GM13977 (cell line): ENCODE measurements around the gene GRIN2C.

Experiments used
- DNase-seq: peaks from one replicate; pipeline ENCODE4 v3.0.0; 2012; ENCODE audit warnings: low spot score
- in situ Hi-C: fragments of 300-500 bp; cut with MboI; formaldehyde crosslinking; loops from one replicate; pipeline ENCODE4 v1.12.0; 2022; ENCODE audit warnings: low sequenced_read_pairs, low pct_unique_long_range_greater_than_20kb, mixed read lengths, inconsistent platforms; ENCODE audit not compliant: unreplicated experiment
- TF ChIP-seq, protein P1 (sequence below): IDR thresholded peaks from 2 replicates; pipeline ENCODE4 v1.5.1; 2012; ENCODE audit warnings: mild to moderate bottlenecking, control low read depth; ENCODE audit not compliant: insufficient read depth; ENCODE audit errors: extremely low read depth, missing control alignments

GRIN2C gene

DNA sequence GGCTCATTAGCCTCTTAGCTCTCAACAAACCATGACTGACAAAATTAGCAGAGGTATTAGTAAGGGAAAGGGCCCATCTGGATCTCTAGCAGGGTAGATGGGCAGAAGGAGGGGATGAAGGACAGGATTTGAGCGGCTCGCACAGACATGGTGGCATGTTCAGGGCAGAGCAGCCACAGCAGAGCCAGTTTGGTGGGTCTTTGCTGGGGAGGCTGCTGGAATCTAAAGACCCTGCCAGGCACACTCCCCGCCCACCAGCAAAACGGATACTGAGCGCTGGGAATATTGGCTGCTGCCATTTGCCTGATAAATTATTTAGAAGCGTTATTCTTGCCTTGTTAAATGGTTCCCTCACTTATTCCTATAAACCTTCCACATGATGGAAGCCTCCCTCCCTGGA is 62.8 kb downstream of the GRIN2C start:
- DNase-seq = no peak
- TF ChIP-seq, protein P1, sequence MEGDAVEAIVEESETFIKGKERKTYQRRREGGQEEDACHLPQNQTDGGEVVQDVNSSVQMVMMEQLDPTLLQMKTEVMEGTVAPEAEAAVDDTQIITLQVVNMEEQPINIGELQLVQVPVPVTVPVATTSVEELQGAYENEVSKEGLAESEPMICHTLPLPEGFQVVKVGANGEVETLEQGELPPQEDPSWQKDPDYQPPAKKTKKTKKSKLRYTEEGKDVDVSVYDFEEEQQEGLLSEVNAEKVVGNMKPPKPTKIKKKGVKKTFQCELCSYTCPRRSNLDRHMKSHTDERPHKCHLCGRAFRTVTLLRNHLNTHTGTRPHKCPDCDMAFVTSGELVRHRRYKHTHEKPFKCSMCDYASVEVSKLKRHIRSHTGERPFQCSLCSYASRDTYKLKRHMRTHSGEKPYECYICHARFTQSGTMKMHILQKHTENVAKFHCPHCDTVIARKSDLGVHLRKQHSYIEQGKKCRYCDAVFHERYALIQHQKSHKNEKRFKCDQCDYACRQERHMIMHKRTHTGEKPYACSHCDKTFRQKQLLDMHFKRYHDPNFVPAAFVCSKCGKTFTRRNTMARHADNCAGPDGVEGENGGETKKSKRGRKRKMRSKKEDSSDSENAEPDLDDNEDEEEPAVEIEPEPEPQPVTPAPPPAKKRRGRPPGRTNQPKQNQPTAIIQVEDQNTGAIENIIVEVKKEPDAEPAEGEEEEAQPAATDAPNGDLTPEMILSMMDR = no peak
- in situ Hi-C loops = no loop called here

DNA sequence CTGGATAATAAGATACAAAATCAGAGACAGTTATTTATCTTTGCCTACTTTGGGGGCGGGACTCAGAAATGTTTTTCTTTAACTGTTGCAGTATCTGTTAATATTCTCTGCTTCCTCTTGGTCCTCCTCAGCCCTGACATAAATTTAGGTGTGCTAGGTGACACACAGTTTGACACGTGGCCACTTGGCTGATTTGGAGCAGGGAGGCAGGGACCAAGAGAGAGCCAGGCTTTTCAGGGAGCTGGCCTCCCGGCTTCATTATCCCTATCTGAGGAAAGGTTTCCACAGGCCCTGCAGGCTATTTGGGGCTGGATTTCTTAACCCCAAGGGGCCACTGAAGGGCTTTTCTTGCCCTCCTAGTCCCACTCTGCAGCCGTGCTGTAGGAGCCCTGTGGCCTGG is 63.5 kb downstream of the GRIN2C start:
- no peak for DNase-seq
- in situ Hi-C loops = no loop called here
- TF ChIP-seq, protein P1 = no peak

DNA sequence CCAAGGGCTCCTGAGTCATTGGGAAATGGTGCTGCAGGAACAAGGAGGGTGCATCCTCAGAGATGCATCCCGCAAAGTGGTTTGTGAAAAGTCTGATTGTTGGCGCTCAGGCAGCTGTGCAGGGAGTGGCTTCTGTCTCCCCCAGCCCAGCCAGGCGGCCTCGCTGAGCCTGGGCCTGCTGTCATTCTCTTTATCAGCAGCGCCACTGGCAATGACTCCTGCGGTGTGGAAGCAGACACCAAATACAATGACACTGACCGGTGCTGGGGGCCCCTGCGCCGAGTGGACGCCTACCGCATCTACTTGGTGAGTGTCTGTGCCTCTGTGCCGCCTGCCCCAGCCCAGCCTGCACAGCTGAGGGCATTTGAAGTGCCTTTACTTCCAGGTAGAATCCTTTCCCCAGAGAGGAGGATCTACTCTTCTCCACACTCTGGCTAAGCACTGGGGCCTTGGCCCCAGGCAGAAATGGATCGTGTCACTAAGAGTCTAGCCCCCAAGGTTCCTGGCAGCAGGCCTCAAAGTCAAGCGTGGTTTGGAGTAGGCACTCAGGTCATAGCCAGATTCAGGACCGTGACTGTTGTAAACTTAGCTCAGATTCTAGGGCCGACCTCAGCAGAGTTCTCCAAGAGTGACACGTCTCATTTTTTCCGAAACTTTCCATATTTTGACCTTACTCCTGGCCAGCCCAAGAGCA is 64.2 kb downstream of the GRIN2C start:
- in situ Hi-C loops = no loop called here
- DNase-seq = no peak

DNA sequence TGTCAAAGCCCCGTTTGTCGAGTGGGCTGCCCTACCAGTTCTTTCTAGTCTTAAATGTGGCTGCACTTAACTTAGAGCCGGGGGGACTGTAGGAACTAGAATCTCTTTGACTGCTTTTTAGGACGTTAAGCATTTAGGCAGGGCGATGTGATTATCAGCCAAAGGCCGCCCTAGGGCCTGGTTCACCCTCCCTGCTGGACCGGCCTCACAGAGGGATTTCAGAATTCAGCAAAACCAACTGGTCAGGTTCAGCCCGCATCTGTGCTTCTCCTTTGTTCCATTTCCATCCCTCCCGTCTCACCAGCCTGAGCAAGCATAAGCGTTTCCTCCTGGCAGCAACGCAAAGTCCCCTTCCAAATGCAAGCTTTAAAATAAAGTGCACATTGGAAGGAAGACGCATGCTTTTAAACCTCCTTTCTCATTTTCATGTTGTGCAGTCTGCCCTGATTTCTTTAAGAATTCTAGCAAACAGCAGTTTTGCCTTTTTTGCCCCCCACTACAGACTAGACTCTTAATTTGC is 67.0 kb downstream of the GRIN2C start:
- in situ Hi-C loops = no loop called here
- TF ChIP-seq, protein P1 = no peak
- no peak for DNase-seq

More for the DNA sequence above, 64.2 kb downstream of the GRIN2C start:
- TF ChIP-seq, protein P1 = no peak
